ENCODE data around the gene ALK.
"Not testable (repeated sequence)": the region's sequence is repeated elsewhere in the genome, so short reads cannot be mapped to it uniquely, and the experiment has no call there.

Gene ALK

GRCh38 chr2:29753671-29754444 is 167.5 kb downstream of the ALK start:
- DNase-seq, result peak; percentile 37

DNA sequence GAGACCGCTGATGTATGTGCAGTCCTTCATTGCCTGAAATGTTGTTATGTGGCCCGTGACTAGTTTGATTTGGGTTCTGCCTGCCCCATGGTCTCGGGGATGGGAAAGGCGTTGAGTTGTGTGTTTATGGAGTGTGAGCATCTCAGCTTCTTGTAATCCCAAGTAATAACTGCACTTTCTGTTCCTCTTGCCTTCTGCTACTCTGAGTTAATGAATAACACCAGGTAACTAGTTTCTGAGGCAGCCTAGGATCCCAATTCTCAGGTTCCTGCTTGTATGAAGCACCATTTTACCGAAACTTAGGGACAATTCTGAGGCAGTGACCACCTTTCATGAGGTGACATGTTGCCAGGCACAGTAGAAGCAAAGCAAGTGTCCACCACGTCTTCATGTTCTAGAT is 170.0 kb downstream of the ALK start:
- DNase-seq, result no peak

- not testable (repeated sequence) for DNase-seq
These were observed 170.9 kb downstream of the ALK start for GRCh38 chr2:29750463-29750862.

GRCh38 chr2:29749843-29750242 is 171.5 kb downstream of the ALK start:
- peak; percentile 45 for DNase-seq

DNA sequence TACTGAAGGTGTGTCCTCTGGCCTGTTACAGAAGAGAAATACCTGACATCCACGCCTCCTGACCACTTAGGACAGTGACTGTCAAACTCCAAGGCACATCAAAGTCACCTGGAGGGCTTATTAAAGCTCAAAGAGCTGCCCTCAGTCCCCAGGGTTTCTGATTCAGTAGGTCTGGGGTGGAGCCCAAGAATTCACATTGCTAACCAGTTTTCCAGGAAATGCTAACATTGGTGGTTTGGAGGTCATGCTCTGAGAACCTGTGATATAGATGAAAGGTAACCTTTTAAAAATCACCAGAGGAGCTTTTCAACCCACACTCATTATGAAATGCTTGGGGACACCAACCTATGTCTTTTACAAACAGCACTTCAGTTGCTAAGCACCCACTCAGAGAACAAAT is 172.3 kb downstream of the ALK start:
- DNase-seq, result no peak

DNA sequence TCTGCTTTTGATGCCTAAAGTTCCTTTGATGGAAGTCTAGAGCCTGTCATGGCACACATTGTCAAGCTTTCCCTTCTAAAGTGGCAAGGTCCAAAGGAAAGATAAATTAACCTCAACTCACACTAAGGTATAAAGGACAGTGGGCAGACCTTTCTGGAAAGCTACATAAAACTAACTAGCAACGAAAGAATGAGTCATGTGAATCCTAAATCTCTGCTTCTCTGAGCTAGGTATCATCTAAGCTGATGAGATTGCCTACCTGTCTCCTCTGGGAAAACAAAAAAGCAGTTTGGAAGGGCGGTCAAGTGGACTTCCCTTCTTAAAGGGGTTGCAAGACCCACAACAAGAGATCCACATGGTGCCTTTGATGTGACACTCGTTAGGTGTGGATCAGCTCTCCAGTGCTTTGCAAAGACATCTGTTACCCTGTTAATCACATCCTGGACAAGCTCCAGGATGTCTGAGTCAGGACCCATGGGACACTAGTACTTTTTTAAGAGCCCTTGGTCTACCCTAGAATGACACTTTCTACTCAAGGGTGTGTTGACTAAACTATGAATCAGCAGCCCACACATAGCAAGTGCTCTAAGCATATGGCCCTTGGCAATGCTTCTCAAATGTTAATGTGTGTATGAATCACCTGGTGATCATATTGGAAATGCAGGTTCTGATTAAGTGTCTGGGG is 173.5 kb downstream of the ALK start:
- DNase-seq, result peak; percentile 99

DNA sequence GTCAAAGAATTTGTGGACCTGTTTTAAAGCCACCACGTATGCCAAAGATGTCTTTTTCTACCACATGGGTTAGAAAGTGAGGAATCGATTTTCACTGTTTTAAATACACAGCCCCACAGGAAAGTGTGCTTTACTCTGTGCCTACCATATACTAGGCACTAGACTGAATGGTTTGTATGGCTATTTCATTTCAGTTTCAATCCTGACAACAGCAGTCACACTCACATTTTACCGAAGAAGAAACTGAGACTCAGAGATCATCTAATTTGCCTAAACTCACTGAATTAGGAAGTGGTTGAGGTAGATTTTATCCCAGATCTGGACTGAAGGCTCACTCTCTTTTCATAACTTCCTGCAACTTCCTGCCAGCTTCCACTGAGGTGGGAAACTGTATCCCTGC is 176.4 kb downstream of the ALK start:
- no peak for DNase-seq

- DNase-seq, result no peak
These were observed 177.9 kb downstream of the ALK start for GRCh38 chr2:29743516-29743915.

GRCh38 chr2:29742656-29743055 is 178.7 kb downstream of the ALK start:
- no peak for DNase-seq

DNA sequence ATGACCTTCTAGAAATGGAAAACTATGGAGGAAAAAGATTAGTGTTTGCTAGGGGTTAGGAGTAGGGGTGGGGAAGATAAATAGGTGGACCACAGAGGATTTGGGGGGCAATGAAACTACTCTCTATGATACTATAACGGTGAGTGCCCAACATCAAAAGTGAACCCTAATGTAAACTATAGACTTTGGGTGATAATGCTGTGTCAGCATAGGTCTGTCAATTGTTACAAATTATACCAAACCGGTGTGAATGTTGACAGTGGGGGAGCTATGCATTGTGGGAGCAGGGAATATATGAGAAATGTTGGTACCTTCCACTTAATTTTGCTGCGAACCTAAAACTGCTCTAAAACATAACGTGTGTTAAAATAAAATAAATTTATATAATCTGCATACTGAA is 180.3 kb downstream of the ALK start:
- DNase-seq, result no peak

DNA sequence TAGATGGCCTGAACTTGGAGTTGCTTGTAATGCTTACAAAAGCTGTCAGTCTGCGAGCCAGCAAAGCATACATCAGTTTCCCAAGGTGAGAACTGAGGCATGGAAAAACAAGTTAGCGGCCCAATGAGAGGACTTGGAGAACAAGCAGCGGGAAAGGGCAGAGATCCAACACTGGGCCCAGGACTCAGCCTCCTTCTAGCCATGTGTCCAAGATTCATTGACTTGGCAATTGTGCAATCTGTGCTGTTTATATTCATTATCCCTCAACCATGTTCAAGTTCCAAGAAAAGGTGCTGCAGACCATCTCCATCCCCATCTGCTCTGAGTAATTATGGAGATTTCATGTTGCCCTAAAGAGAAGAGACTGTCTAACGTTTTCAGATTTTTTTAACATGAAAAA is 187.4 kb downstream of the ALK start:
- DNase-seq, result no peak

DNA sequence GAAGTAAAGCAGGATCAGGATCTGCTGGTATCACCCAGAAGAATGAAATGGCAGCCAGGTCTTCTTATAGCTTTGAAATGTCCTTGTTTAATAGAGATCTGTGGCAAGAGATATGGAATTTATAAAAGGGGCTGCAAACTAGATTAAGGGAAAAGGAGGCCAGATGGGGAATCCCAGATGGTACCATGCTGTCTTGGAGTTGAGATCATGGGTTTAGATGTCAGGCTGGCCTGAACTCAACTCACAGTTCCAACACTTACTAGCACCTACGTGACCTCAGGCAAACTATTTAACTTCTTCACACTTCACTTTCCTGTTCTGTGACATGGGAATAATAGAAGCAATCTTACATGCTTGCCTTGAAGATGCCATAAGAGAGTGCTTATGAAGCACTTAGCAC is 188.2 kb downstream of the ALK start:
- no peak for DNase-seq

DNA sequence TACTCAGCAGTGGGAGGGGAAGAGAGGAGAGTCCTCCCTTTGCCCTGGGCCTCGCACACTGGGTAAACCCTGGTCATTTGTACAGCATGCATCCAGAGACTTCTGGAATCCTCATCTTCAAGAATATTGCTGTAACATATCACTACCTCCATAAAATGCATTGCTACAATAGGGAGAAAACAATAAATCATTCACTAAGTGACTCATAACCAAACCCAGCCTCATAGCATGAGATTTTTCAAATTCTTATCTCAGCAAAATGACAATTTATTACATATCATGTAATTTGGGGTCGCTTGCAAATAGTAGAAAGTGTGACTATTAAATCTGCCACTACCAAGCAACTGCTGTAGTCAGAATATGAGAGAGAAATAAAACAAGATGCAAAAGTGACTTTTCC is 189.4 kb downstream of the ALK start:
- DNase-seq, result peak; percentile 20

GRCh38 chr2:29729932-29730331 is 191.5 kb downstream of the ALK start:
- DNase-seq, result no peak

- no peak for DNase-seq
These were observed 192.0 kb downstream of the ALK start for GRCh38 chr2:29729401-29729800.

DNA sequence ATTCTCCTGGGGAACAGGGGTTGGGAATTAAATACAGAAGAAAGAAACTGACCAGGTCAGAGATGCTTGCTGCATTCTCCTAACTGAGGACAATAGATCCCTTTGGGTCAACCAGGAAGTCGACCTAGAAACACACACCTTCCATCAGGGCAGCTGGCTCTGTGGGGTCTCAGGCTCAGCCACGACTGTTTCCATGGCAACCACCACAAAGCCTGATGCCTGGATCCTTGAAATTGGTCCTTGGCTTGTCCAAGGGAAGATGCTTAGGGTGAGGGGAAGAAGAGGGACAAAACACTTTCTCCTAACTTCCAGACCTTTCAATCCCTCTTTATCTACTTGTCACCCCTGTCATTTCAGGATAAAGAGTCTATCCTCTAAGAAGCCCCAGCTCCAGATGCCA is 194.4 kb downstream of the ALK start:
- no peak for DNase-seq

- DNase-seq, result no peak
These were observed 195.8 kb downstream of the ALK start for GRCh38 chr2:29725610-29726009.

GRCh38 chr2:29724282-29724681 is 197.1 kb downstream of the ALK start:
- no peak for DNase-seq

- no peak for DNase-seq
These were observed 198.0 kb downstream of the ALK start for GRCh38 chr2:29723255-29724001.

DNA sequence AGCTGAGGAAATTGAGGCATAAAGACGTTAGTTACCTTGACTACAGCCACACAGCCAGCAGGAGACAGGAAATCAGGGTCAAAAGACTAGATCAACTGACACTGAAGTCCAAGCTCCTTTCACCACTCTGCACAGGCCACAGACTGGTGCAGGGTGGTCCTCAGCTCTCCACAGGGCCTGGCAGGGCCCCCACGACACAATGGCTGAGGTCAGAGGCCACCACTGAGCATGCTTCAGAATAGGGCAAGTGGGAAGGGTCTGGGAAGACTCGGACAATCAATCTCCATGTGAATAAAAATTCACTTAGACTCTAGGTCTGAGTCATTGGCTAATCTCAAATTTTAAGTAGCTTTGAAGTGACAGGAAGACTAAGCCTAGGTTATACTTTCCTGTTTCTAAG is 201.7 kb downstream of the ALK start:
- DNase-seq, result no peak

GRCh38 chr2:29718076-29718686 is 203.2 kb downstream of the ALK start:
- DNase-seq, result no peak

- no peak for DNase-seq
These were observed 205.7 kb downstream of the ALK start for GRCh38 chr2:29715655-29716054.

- no peak for DNase-seq
These were observed 207.1 kb downstream of the ALK start for GRCh38 chr2:29714333-29714732.
